ENCODE data around the gene SLC9C2. TPM values are rescaled to one million over a fixed set of nuclear protein-coding genes. Genes with fewer than 3 reads are reported as not detected.
"Not testable (repeated sequence)": the region's sequence is repeated elsewhere in the genome, so short reads cannot be mapped to it uniquely, and the experiment has no call there.

SLC9C2 gene
- total RNA-seq, 1 experiment from 2014 or later, result not detected

- Histone ChIP-seq H3K36me3 (ENCODE audit: control insufficient read depth, insufficient read depth, low read length) (no peaks in the 10 kb centered on the region), H3K27ac (ENCODE audit: low read length) (no peak overlapping the region), H3K4me1 (ENCODE audit: control insufficient read depth, insufficient read depth, low read length) (no peaks in the 10 kb centered on the region), H3K27me3 (ENCODE audit: control insufficient read depth, insufficient read depth, low read length) (no peaks in the 10 kb centered on the region), H3K9me3 (ENCODE audit: control insufficient read depth, insufficient read depth, low read depth, low read length) (no peaks in the 10 kb centered on the region), H3K4me3 (ENCODE audit: low read depth in 2 of 2, low read length in 2 of 2) (no peak overlapping the region)
- ATAC-seq, result no peak
- ChIA-PET CTCF (no interaction called here), POLR2A (no interaction called here)
- no TSS peak for BruUV-seq (replicated peaks)
- in situ Hi-C loops (cut with HindIII; ENCODE audit: low pct_unique_long_range_greater_than_20kb, low sequenced_read_pairs) (no loop called here), intact Hi-C loops (cut with micrococcal nuclease; ENCODE audit: unreplicated experiment) (no loop called here)
- TF ChIP-seq REST (IDR thresholded peaks at IDR 0.05; ENCODE audit: insufficient read depth in 1 of 2, low read depth in 2 of 2, low read length in 1 of 2) (no peak), CTCF (IDR thresholded peaks at IDR 0.05) (no peak), SIN3A (IDR thresholded peaks at IDR 0.05; ENCODE audit: borderline replicate concordance, insufficient read depth, low read depth, low read length) (no peak), TCF7L2 (IDR thresholded peaks at IDR 0.05; ENCODE audit: low read depth, low read length) (no peak), POLR2AphosphoS5 (IDR thresholded peaks at IDR 0.05; ENCODE audit: low read depth, low read length) (no peak)
- no peak for DNase-seq (ENCODE audit: low read depth, low spot score)
Observed at GRCh38 chr1:173495609-173496267, 107.1 kb downstream of the SLC9C2 start.

GRCh38 chr1:173493125-173493524 is 109.7 kb downstream of the SLC9C2 start:
- CTCF ChIA-PET, result not testable (repeated sequence)

GRCh38 chr1:173491508-173491907 is 111.4 kb downstream of the SLC9C2 start:
- ChIA-PET POLR2A (no interaction called here), CTCF (no interaction called here)
- TF ChIP-seq REST (IDR thresholded peaks at IDR 0.05; ENCODE audit: insufficient read depth in 1 of 2, low read depth in 2 of 2, low read length in 1 of 2), result no peak
- no peak for TF ChIP-seq CTCF (IDR thresholded peaks at IDR 0.05)
- TF ChIP-seq TCF7L2 (IDR thresholded peaks at IDR 0.05; ENCODE audit: low read depth, low read length), result no peak
- TF ChIP-seq POLR2AphosphoS5 (IDR thresholded peaks at IDR 0.05; ENCODE audit: low read depth, low read length), result no peak
- no peak for TF ChIP-seq SIN3A (IDR thresholded peaks at IDR 0.05; ENCODE audit: borderline replicate concordance, insufficient read depth, low read depth, low read length)
- no peak for ATAC-seq
- no peaks in the 10 kb centered on the region for H3K27me3 ChIP-seq (ENCODE audit: control insufficient read depth, insufficient read depth, low read length)
- H3K36me3 ChIP-seq (ENCODE audit: control insufficient read depth, insufficient read depth, low read length), result peaks cover 10% of the 10 kb centered on the region
- H3K9me3 ChIP-seq (ENCODE audit: control insufficient read depth, insufficient read depth, low read depth, low read length), result no peaks in the 10 kb centered on the region
- H3K4me1 ChIP-seq (ENCODE audit: control insufficient read depth, insufficient read depth, low read length), result no peaks in the 10 kb centered on the region
- no peak overlapping the region for H3K4me3 ChIP-seq (ENCODE audit: low read depth in 2 of 2, low read length in 2 of 2)
- BruUV-seq (replicated peaks), result no TSS peak
- no peak overlapping the region for H3K27ac ChIP-seq (ENCODE audit: low read length)
- DNase-seq (ENCODE audit: low read depth, low spot score), result no peak
- in situ Hi-C loops (cut with HindIII; ENCODE audit: low pct_unique_long_range_greater_than_20kb, low sequenced_read_pairs), result no loop called here
- intact Hi-C loops (cut with micrococcal nuclease; ENCODE audit: unreplicated experiment), result no loop called here

More at GRCh38 chr1:173493125-173493524, 109.7 kb downstream of the SLC9C2 start:
- DNase-seq (ENCODE audit: low read depth, low spot score); H3K36me3 ChIP-seq (ENCODE audit: control insufficient read depth, insufficient read depth, low read length); H3K27me3 ChIP-seq (ENCODE audit: control insufficient read depth, insufficient read depth, low read length); H3K9me3 ChIP-seq (ENCODE audit: control insufficient read depth, insufficient read depth, low read depth, low read length); ATAC-seq; H3K27ac ChIP-seq (ENCODE audit: low read length); BruUV-seq (replicated peaks); POLR2A ChIA-PET; intact Hi-C loops (cut with micrococcal nuclease; ENCODE audit: unreplicated experiment); H3K4me1 ChIP-seq (ENCODE audit: control insufficient read depth, insufficient read depth, low read length); H3K4me3 ChIP-seq (ENCODE audit: low read depth in 2 of 2, low read length in 2 of 2); in situ Hi-C loops (cut with HindIII; ENCODE audit: low pct_unique_long_range_greater_than_20kb, low sequenced_read_pairs): not testable (repeated sequence)

Data from Panc1 (cell line).